ENCODE results near the gene PRDM16.

PRDM16 gene

GRCh38 chr1:3427711-3428704 is 359.0 kb downstream of the PRDM16 start:
- no peaks in the 10 kb centered on the region for H3K36me3 Mint-ChIP-seq (ENCODE audit: low read depth)
- no peak overlapping the region for H3K4me3 Mint-ChIP-seq
- H3K4me1 Mint-ChIP-seq (ENCODE audit: low read depth): no peaks in the 10 kb centered on the region
- H3K27me3 Mint-ChIP-seq (ENCODE audit: low read depth): no peaks in the 10 kb centered on the region
- H3K27ac Mint-ChIP-seq: no peak overlapping the region
- no peaks in the 10 kb centered on the region for H3K9me3 Mint-ChIP-seq

GRCh38 chr1:3428899-3429298 is 359.9 kb downstream of the PRDM16 start:
- Mint-ChIP-seq H3K4me3 (no peak overlapping the region), H3K4me1 (ENCODE audit: low read depth) (no peaks in the 10 kb centered on the region), H3K9me3 (no peaks in the 10 kb centered on the region), H3K27ac (no peak overlapping the region), H3K36me3 (ENCODE audit: low read depth) (no peaks in the 10 kb centered on the region), H3K27me3 (ENCODE audit: low read depth) (no peaks in the 10 kb centered on the region)

GRCh38 chr1:3429320-3429719 is 360.3 kb downstream of the PRDM16 start:
- no peak overlapping the region for H3K27ac Mint-ChIP-seq
- H3K9me3 Mint-ChIP-seq: no peaks in the 10 kb centered on the region

DNA sequence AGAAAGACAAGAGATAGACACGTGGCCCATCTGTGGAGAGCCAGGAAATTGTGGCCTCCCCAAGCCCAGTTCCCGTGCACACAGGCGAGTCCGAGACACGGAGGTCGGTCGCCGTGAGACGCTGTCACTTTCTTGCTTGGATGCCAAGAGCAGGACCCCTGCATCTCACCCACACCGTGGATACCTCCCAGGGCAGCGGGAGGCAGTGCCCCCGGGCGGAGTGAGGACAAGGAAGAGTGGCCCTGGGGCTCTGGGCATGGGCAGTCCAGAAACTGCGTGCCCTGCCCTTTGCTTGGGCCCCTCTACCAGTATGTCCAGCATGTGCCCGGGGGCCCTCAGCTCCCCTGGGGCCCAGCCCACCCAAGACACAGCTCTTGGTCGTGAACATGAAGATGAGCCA is 360.8 kb downstream of the PRDM16 start:
- Mint-ChIP-seq H3K4me1 (ENCODE audit: low read depth) (no peaks in the 10 kb centered on the region), H3K36me3 (ENCODE audit: low read depth) (no peaks in the 10 kb centered on the region), H3K9me3 (no peaks in the 10 kb centered on the region), H3K27me3 (ENCODE audit: low read depth) (no peaks in the 10 kb centered on the region), H3K4me3 (no peak overlapping the region), H3K27ac (no peak overlapping the region)

More at GRCh38 chr1:3429320-3429719, 360.3 kb downstream of the PRDM16 start:
- H3K36me3 Mint-ChIP-seq (ENCODE audit: low read depth): no peaks in the 10 kb centered on the region
- H3K27me3 Mint-ChIP-seq (ENCODE audit: low read depth): no peaks in the 10 kb centered on the region
- H3K4me3 Mint-ChIP-seq: no peak overlapping the region
- no peaks in the 10 kb centered on the region for H3K4me1 Mint-ChIP-seq (ENCODE audit: low read depth)

DNA sequence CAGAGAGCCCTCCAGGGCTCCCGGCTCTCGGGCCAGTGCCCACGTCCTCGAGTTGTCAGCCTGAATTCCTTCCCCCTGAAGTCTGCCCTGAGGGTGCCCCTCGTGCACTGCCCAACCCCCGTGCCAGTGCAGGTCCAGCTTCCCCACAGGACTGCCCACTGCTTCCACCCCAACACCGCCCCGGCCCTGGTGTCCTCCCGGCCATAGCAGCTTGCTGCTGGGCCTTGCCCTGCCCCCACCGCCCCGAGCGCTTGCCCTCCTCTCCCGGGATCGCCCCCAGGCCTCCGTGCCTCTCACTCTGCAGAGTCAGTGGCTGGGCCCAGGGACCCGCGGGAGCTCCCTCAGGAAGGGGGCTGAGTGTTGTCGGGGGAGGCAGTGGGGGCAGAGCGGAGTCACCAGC is 361.4 kb downstream of the PRDM16 start:
- no peaks in the 10 kb centered on the region for H3K27me3 Mint-ChIP-seq (ENCODE audit: low read depth)
- H3K4me1 Mint-ChIP-seq (ENCODE audit: low read depth): no peaks in the 10 kb centered on the region
- no peak overlapping the region for H3K4me3 Mint-ChIP-seq
- no peaks in the 10 kb centered on the region for H3K36me3 Mint-ChIP-seq (ENCODE audit: low read depth)
- no peaks in the 10 kb centered on the region for H3K9me3 Mint-ChIP-seq
- H3K27ac Mint-ChIP-seq: no peak overlapping the region

DNA sequence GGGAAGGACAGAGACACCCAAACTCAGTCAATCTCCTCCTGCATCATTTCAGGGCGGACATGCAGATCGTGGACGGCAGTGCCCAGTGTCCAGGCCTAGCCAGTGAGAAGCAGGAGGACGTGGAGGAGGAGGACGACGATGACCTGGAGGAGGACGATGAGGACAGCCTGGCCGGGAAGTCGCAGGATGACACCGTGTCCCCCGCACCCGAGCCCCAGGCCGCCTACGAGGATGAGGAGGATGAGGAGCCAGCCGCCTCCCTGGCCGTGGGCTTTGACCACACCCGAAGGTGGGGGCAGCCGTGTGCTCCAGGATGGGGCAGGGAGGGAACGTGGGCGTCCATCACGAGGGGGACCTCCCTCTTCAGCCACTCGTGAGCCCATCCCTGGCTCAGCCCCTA is 361.8 kb downstream of the PRDM16 start:
- Mint-ChIP-seq H3K9me3 (no peaks in the 10 kb centered on the region), H3K4me1 (ENCODE audit: low read depth) (no peaks in the 10 kb centered on the region), H3K27me3 (ENCODE audit: low read depth) (no peaks in the 10 kb centered on the region), H3K36me3 (ENCODE audit: low read depth) (no peaks in the 10 kb centered on the region), H3K4me3 (no peak overlapping the region), H3K27ac (no peak overlapping the region)

DNA sequence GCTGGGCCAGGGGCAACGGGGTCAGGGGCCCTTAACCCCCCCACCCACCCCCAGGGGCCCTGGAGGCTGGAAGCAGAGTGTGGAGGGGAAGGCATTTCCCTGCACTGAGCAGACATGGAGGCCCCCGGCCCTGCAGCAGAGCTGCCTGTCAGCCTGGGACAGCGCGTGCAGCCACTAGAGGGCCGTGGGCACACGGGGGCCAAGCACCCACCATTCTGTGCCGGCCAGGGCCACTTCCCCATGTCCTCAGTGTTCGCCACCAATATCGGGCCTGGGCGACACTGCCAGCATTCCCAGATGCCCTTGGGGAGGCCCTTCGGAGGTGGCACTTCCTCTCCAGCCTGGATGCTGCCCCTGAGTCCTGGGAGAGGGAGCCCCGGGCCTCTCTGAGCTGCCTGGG is 362.3 kb downstream of the PRDM16 start:
- Mint-ChIP-seq H3K4me3 (no peak overlapping the region), H3K36me3 (ENCODE audit: low read depth) (no peaks in the 10 kb centered on the region), H3K9me3 (no peaks in the 10 kb centered on the region), H3K27ac (no peak overlapping the region), H3K4me1 (ENCODE audit: low read depth) (no peaks in the 10 kb centered on the region), H3K27me3 (ENCODE audit: low read depth) (no peaks in the 10 kb centered on the region)

DNA sequence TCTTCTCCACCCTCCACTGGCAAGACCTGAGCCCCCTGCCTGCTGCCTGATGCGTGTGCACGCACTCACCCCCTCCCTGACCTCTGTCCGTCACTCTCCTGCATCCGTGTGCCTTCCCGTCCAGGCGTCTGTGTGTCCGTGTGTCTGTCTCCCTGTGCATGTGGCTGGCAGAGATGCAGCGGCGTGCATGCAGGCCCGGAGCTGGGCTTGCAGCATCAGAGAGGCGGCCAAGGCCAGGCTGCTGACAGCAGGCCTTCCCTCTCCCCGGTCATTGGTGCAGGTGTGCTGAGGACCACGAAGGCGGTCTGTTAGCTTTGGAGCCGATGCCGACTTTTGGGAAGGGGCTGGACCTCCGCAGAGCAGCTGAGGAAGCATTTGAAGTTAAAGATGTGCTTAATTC is 362.7 kb downstream of the PRDM16 start:
- Mint-ChIP-seq H3K9me3 (no peaks in the 10 kb centered on the region), H3K4me3 (no peak overlapping the region), H3K27me3 (ENCODE audit: low read depth) (no peaks in the 10 kb centered on the region), H3K36me3 (ENCODE audit: low read depth) (no peaks in the 10 kb centered on the region), H3K27ac (no peak overlapping the region), H3K4me1 (ENCODE audit: low read depth) (no peaks in the 10 kb centered on the region)

DNA sequence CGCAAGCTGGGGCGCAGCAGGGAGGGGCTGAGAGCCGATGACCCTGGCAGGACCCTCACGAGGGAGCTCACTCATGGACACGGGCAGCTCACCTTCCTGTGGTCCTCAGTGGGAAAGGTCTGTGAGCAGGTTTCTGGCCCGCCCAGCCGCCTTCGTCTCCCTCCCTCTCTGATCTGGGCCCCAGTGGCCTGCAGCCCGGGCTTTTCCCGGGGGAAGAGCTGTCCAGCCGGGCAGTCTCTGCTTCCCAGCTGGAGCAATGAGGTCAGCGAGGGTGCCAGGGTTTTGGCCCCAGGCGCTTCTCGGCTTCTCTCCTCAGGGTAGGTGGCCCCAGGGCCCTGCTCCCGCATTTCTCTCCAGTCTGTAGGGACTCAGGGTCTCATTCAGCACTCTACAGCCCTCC is 363.3 kb downstream of the PRDM16 start:
- no peaks in the 10 kb centered on the region for H3K9me3 Mint-ChIP-seq
- H3K27me3 Mint-ChIP-seq (ENCODE audit: low read depth): no peaks in the 10 kb centered on the region
- H3K27ac Mint-ChIP-seq: no peak overlapping the region
- no peaks in the 10 kb centered on the region for H3K36me3 Mint-ChIP-seq (ENCODE audit: low read depth)
- no peak overlapping the region for H3K4me3 Mint-ChIP-seq
- no peaks in the 10 kb centered on the region for H3K4me1 Mint-ChIP-seq (ENCODE audit: low read depth)

- no peak overlapping the region for H3K4me3 Mint-ChIP-seq
Measured at GRCh38 chr1:3433076-3433475, 364.1 kb downstream of the PRDM16 start.

DNA sequence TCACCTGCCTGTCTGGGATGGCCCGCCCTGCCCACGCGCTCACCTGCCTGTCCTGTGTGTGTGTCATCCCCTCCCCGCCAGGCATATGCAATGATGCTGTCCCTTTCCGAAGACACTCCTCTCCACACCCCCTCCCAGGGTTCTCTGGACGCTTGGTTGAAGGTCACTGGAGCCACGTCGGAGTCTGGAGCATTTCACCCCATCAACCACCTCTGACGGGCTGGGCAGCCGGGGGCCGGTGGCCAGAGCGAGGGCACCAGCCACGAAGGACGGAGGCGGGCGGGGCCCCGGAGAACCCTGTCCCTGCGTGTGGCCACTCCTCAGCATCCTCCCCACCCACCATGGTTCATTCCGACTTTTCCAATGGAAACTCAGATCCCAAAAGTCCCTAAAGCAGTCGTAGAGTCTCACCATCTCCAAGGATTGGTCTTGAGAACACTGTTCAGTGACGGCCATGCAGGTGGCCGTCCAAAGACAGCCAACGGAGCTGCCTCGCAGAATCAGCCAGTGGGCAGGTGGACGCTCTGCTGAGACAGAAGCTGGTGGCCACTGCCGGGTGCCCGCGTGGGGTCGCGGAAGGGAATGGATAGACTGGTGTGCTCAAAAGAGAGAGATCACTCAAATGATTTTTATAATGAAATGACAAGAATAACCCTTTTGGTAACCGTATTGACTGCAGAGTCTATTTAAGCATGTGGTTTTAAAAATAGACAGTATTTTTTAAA is 364.8 kb downstream of the PRDM16 start:
- H3K27me3 Mint-ChIP-seq (ENCODE audit: low read depth): no peaks in the 10 kb centered on the region
- H3K4me3 Mint-ChIP-seq: no peak overlapping the region
- no peaks in the 10 kb centered on the region for H3K36me3 Mint-ChIP-seq (ENCODE audit: low read depth)
- no peaks in the 10 kb centered on the region for H3K4me1 Mint-ChIP-seq (ENCODE audit: low read depth)
- H3K9me3 Mint-ChIP-seq: no peaks in the 10 kb centered on the region
- no peak overlapping the region for H3K27ac Mint-ChIP-seq

More at GRCh38 chr1:3433076-3433475, 364.1 kb downstream of the PRDM16 start:
- Mint-ChIP-seq H3K36me3 (ENCODE audit: low read depth) (no peaks in the 10 kb centered on the region), H3K27me3 (ENCODE audit: low read depth) (no peaks in the 10 kb centered on the region), H3K4me1 (ENCODE audit: low read depth) (no peaks in the 10 kb centered on the region), H3K9me3 (no peaks in the 10 kb centered on the region), H3K27ac (no peak overlapping the region)

DNA sequence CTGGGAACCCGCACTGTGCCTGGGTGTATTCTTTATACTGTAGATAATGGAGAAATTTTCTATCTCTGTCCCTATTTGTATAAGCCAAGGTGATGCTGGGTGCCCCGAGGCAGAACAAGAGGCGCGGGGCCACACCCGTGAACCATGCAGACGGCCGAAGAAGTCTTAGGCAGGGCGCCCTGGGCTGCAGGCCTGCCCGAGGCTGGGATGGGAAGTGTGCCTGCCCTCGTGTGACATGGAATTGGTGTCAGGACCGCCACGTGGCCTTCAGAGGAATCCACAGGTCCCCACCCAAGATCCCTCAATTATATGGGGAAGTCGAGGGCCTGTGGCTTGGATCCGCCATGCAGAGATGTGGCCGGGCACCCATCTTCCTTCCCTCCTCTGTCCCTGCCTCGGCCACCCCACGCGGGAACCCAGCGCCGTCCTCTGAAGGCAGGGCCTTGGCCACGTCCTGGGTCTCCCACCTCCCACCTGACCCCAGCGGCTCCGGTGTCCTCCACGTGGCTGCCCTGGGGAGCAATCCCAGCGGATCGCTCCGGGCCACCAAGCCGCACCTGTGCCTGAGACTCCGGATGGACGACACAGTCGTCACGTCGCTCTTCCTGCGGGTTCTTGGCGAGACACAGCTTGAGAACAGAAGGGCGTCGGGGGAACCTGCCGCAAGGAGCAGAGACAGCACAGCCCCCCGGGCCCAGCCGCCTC is 365.6 kb downstream of the PRDM16 start:
- Mint-ChIP-seq H3K36me3 (ENCODE audit: low read depth) (no peaks in the 10 kb centered on the region), H3K9me3 (no peaks in the 10 kb centered on the region), H3K4me3 (no peak overlapping the region), H3K27ac (no peak overlapping the region), H3K4me1 (ENCODE audit: low read depth) (no peaks in the 10 kb centered on the region), H3K27me3 (ENCODE audit: low read depth) (no peaks in the 10 kb centered on the region)

GRCh38 chr1:3435666-3436065 is 366.7 kb downstream of the PRDM16 start:
- H3K27me3 Mint-ChIP-seq (ENCODE audit: low read depth): no peaks in the 10 kb centered on the region
- no peaks in the 10 kb centered on the region for H3K4me1 Mint-ChIP-seq (ENCODE audit: low read depth)
- H3K9me3 Mint-ChIP-seq: no peaks in the 10 kb centered on the region
- no peak overlapping the region for H3K4me3 Mint-ChIP-seq
- H3K36me3 Mint-ChIP-seq (ENCODE audit: low read depth): no peaks in the 10 kb centered on the region
- no peak overlapping the region for H3K27ac Mint-ChIP-seq

DNA sequence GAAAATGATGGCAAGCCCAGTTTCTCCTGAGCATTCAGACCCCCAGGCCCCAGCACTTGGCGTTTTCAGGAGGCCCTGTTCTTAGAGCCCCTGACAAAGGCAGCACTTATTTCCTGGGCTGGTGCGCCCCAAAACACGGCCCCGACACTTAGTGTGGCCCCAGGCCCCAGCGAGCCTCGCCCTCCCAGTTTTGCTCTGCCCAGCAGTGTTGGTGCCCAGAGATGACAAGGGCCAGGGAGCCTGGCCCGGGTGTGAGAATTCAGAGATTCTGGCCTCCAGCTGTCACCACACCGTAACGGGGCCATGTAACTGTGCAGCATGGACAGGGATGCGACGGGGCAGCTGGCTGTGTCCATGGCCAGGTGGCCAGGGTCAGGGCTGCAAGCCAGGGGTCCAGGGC is 367.4 kb downstream of the PRDM16 start:
- H3K4me3 Mint-ChIP-seq: no peak overlapping the region
- H3K27ac Mint-ChIP-seq: no peak overlapping the region
- H3K4me1 Mint-ChIP-seq (ENCODE audit: low read depth): no peaks in the 10 kb centered on the region
- no peaks in the 10 kb centered on the region for H3K9me3 Mint-ChIP-seq
- no peaks in the 10 kb centered on the region for H3K36me3 Mint-ChIP-seq (ENCODE audit: low read depth)
- H3K27me3 Mint-ChIP-seq (ENCODE audit: low read depth): no peaks in the 10 kb centered on the region
